Activated naive CD8-positive, alpha-beta T cell treated with anti-CD3 and anti-CD28 coated beads, Interleukin-2, amount 50 U/mL, for 24 hours (primary cell): ENCODE results near the gene UPF2.
"Not testable (repeated sequence)": the region's sequence is repeated elsewhere in the genome, so short reads cannot be mapped to it uniquely, and the experiment has no call there.

ENCODE experiments used
- ATAC-seq: fragments of 150-1000 bp; cut with Tn5 transposase; one replicate; pipeline ENCODE4 v1.10.0; 2021
- DNase-seq: peaks from one replicate; pipeline ENCODE4 v3.0.0; 2021
- H3K27ac Mint-ChIP-seq: one replicate; pipeline ENCODE4 v1.8.0; 2021; ENCODE audit warnings: mild to moderate bottlenecking, mixed read lengths
- H3K27me3 Mint-ChIP-seq: one replicate; pipeline ENCODE4 v1.8.0; 2021; ENCODE audit warnings: mixed read lengths
- H3K36me3 Mint-ChIP-seq: one replicate; pipeline ENCODE4 v1.8.0; 2021; ENCODE audit warnings: low read depth, mixed read lengths
- H3K4me1 Mint-ChIP-seq: one replicate; pipeline ENCODE4 v1.8.0; 2021; ENCODE audit warnings: mixed read lengths
- H3K4me3 Mint-ChIP-seq: one replicate; pipeline ENCODE4 v1.8.0; 2021; ENCODE audit warnings: mild to moderate bottlenecking, moderate library complexity, mixed read lengths
- H3K9me3 Mint-ChIP-seq: one replicate; pipeline ENCODE4 v1.8.0; 2021; ENCODE audit warnings: mixed read lengths

UPF2 gene

GRCh38 chr10:11895598-11895997 lies 147.0 kb downstream of the UPF2 start:
- Mint-ChIP-seq H3K4me3 (no peak overlapping the region), H3K4me1 (no peaks in the 10 kb centered on the region), H3K27me3 (no peaks in the 10 kb centered on the region), H3K9me3 (no peaks in the 10 kb centered on the region), H3K36me3 (no peaks in the 10 kb centered on the region), H3K27ac (no peak overlapping the region)
- DNase-seq (no peak), ATAC-seq (no peak)

- Mint-ChIP-seq H3K9me3 (no peaks in the 10 kb centered on the region), H3K27me3 (no peaks in the 10 kb centered on the region), H3K4me1 (no peaks in the 10 kb centered on the region), H3K4me3 (no peak overlapping the region), H3K36me3 (no peaks in the 10 kb centered on the region), H3K27ac (no peak overlapping the region)
- DNase-seq (no peak), ATAC-seq (no peak)
These were observed 147.5 kb downstream of the UPF2 start for GRCh38 chr10:11895108-11895466.

- Mint-ChIP-seq H3K27me3 (no peaks in the 10 kb centered on the region), H3K36me3 (no peaks in the 10 kb centered on the region), H3K4me3 (no peak overlapping the region), H3K9me3 (no peaks in the 10 kb centered on the region), H3K27ac (no peak overlapping the region), H3K4me1 (no peaks in the 10 kb centered on the region)
- ATAC-seq (no peak), DNase-seq (no peak)
These were observed 148.1 kb downstream of the UPF2 start for GRCh38 chr10:11894381-11895107.

GRCh38 chr10:11893749-11894278 lies 148.8 kb downstream of the UPF2 start:
- H3K36me3 Mint-ChIP-seq = no peaks in the 10 kb centered on the region
- no peaks in the 10 kb centered on the region for H3K4me1 Mint-ChIP-seq
- H3K9me3 Mint-ChIP-seq = no peaks in the 10 kb centered on the region
- H3K27ac Mint-ChIP-seq = no peak overlapping the region
- no peaks in the 10 kb centered on the region for H3K27me3 Mint-ChIP-seq
- DNase-seq (no peak), ATAC-seq (no peak)
- no peak overlapping the region for H3K4me3 Mint-ChIP-seq

GRCh38 chr10:11891776-11892486 lies 150.7 kb downstream of the UPF2 start:
- H3K27ac Mint-ChIP-seq = no peak overlapping the region
- DNase-seq (no peak), ATAC-seq (no peak)
- H3K4me3 Mint-ChIP-seq = no peak overlapping the region
- H3K36me3 Mint-ChIP-seq = no peaks in the 10 kb centered on the region
- no peaks in the 10 kb centered on the region for H3K9me3 Mint-ChIP-seq
- no peaks in the 10 kb centered on the region for H3K27me3 Mint-ChIP-seq
- no peaks in the 10 kb centered on the region for H3K4me1 Mint-ChIP-seq

GRCh38 chr10:11889263-11889662 lies 153.3 kb downstream of the UPF2 start:
- not testable (repeated sequence) for H3K36me3 Mint-ChIP-seq, H3K9me3 Mint-ChIP-seq, DNase-seq, ATAC-seq, H3K4me3 Mint-ChIP-seq, H3K27me3 Mint-ChIP-seq, H3K4me1 Mint-ChIP-seq, H3K27ac Mint-ChIP-seq

- Mint-ChIP-seq H3K27me3 (no peaks in the 10 kb centered on the region), H3K9me3 (no peaks in the 10 kb centered on the region), H3K27ac (no peak overlapping the region), H3K4me1 (peaks cover 2% of the 10 kb centered on the region), H3K4me3 (no peak overlapping the region), H3K36me3 (no peaks in the 10 kb centered on the region)
- ATAC-seq (no peak), DNase-seq (no peak)
These were observed 155.0 kb downstream of the UPF2 start for GRCh38 chr10:11887381-11888227.

- ATAC-seq (no peak), DNase-seq (no peak)
- H3K9me3 Mint-ChIP-seq = no peaks in the 10 kb centered on the region
- H3K4me1 Mint-ChIP-seq = peaks cover 4% of the 10 kb centered on the region
- no peaks in the 10 kb centered on the region for H3K36me3 Mint-ChIP-seq
- H3K27ac Mint-ChIP-seq = no peak overlapping the region
- H3K4me3 Mint-ChIP-seq = no peak overlapping the region
- H3K27me3 Mint-ChIP-seq = no peaks in the 10 kb centered on the region
These were observed 155.8 kb downstream of the UPF2 start for GRCh38 chr10:11886851-11887250.

- peaks cover 4% of the 10 kb centered on the region for H3K4me1 Mint-ChIP-seq
- DNase-seq (no peak), ATAC-seq (no peak)
- H3K36me3 Mint-ChIP-seq = no peaks in the 10 kb centered on the region
- H3K27me3 Mint-ChIP-seq = no peaks in the 10 kb centered on the region
- no peaks in the 10 kb centered on the region for H3K9me3 Mint-ChIP-seq
- H3K4me3 Mint-ChIP-seq = no peak overlapping the region
- no peak overlapping the region for H3K27ac Mint-ChIP-seq
These were observed 156.5 kb downstream of the UPF2 start for GRCh38 chr10:11886138-11886474.

- H3K4me1 Mint-ChIP-seq = peaks cover 4% of the 10 kb centered on the region
- no peak overlapping the region for H3K4me3 Mint-ChIP-seq
- no peaks in the 10 kb centered on the region for H3K27me3 Mint-ChIP-seq
- ATAC-seq (no peak), DNase-seq (no peak)
- H3K27ac Mint-ChIP-seq = no peak overlapping the region
- H3K36me3 Mint-ChIP-seq = no peaks in the 10 kb centered on the region
- H3K9me3 Mint-ChIP-seq = no peaks in the 10 kb centered on the region
These were observed 157.0 kb downstream of the UPF2 start for GRCh38 chr10:11885437-11886137.

GRCh38 chr10:11884706-11885423 lies 157.7 kb downstream of the UPF2 start:
- DNase-seq (no peak), ATAC-seq (no peak)
- H3K27ac Mint-ChIP-seq = no peak overlapping the region
- H3K4me3 Mint-ChIP-seq = no peak overlapping the region
- H3K4me1 Mint-ChIP-seq = peaks cover 4% of the 10 kb centered on the region
- H3K9me3 Mint-ChIP-seq = no peaks in the 10 kb centered on the region
- H3K27me3 Mint-ChIP-seq = no peaks in the 10 kb centered on the region
- H3K36me3 Mint-ChIP-seq = no peaks in the 10 kb centered on the region

GRCh38 chr10:11882646-11883375 lies 159.8 kb downstream of the UPF2 start:
- Mint-ChIP-seq H3K27me3 (no peaks in the 10 kb centered on the region), H3K36me3 (no peaks in the 10 kb centered on the region), H3K4me3 (no peak overlapping the region), H3K9me3 (no peaks in the 10 kb centered on the region), H3K27ac (no peak overlapping the region), H3K4me1 (peaks cover 4% of the 10 kb centered on the region)
- ATAC-seq (no peak), DNase-seq (no peak)
